ENCODE results near the gene IKZF3. TPM values are rescaled to one million over a fixed set of nuclear protein-coding genes. Genes with fewer than 3 reads are reported as not detected.

IKZF3 gene
- total RNA-seq, 1 donor from 2014 or later = 0.34 TPM

DNA sequence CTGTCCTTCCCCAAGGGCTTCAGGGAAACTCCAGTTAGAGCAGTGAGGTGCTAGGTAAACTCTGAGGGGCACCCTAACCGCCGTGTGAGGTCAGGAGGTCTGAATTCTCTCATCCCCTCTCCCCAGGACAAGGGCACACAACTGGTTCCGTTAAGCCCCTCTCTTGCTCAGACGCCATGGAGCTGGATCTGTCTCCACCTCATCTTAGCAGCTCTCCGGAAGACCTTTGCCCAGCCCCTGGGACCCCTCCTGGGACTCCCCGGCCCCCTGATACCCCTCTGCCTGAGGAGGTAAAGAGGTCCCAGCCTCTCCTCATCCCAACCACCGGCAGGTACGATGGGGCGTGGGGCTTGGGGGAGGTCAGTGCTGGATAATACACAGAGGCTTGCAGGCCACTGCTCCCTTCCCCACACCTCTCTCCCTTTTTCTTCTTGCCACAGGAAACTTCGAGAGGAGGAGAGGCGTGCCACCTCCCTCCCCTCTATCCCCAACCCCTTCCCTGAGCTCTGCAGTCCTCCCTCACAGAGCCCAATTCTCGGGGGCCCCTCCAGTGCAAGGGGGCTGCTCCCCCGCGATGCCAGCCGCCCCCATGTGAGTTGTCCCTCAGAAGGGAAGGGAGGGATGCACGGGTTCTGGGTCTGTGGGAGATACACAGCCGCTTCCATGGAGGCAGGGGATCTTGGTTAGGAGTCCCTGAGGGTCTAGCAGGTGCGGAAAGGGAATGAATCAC, 121.8 kb downstream of the IKZF3 start:
- FAIRE-seq = no peak
- H3K27ac Mint-ChIP-seq (ENCODE audit: unreplicated experiment) = no peak overlapping the region
- H3K4me3 Mint-ChIP-seq (ENCODE audit: unreplicated experiment) = no peak overlapping the region
- Histone ChIP-seq H3K9me3 (ENCODE audit: insufficient read depth, low read depth, low read length) (no peaks in the 10 kb centered on the region), H3K27ac (ENCODE audit: low read depth, low read length) (no peak overlapping the region), H3K27me3 (ENCODE audit: insufficient read depth, low read length) (peaks cover 9% of the 10 kb centered on the region), H3K79me2 (ENCODE audit: insufficient read depth, low read length) (no peaks in the 10 kb centered on the region), H2AFZ (ENCODE audit: low read depth, low read length) (no peak overlapping the region), H3K4me3 (ENCODE audit: insufficient read depth, low read depth, low read length) (no peak overlapping the region), H3K4me2 (ENCODE audit: low read length) (no peak overlapping the region), H3K36me3 (ENCODE audit: insufficient read depth, low read length) (no peaks in the 10 kb centered on the region), H3K9ac (ENCODE audit: low read length) (no peak overlapping the region), H4K20me1 (ENCODE audit: insufficient read depth, low read length) (no peaks in the 10 kb centered on the region), H3K4me1 (ENCODE audit: insufficient read depth, low read length) (peaks cover 25% of the 10 kb centered on the region)
- TF ChIP-seq, protein P1, sequence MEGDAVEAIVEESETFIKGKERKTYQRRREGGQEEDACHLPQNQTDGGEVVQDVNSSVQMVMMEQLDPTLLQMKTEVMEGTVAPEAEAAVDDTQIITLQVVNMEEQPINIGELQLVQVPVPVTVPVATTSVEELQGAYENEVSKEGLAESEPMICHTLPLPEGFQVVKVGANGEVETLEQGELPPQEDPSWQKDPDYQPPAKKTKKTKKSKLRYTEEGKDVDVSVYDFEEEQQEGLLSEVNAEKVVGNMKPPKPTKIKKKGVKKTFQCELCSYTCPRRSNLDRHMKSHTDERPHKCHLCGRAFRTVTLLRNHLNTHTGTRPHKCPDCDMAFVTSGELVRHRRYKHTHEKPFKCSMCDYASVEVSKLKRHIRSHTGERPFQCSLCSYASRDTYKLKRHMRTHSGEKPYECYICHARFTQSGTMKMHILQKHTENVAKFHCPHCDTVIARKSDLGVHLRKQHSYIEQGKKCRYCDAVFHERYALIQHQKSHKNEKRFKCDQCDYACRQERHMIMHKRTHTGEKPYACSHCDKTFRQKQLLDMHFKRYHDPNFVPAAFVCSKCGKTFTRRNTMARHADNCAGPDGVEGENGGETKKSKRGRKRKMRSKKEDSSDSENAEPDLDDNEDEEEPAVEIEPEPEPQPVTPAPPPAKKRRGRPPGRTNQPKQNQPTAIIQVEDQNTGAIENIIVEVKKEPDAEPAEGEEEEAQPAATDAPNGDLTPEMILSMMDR (IDR thresholded peaks at IDR 0.05; ENCODE audit: insufficient read depth, low read depth, low read length) = no peak
- TF ChIP-seq EZH2 (IDR thresholded peaks at IDR 0.05; ENCODE audit: insufficient read depth, low read length) = no peak
- H3K27me3 Mint-ChIP-seq (ENCODE audit: low read depth, unreplicated experiment) = peaks cover 9% of the 10 kb centered on the region
- no peak for DNase-seq (ENCODE audit: low read depth)
- no peaks in the 10 kb centered on the region for H3K9me3 Mint-ChIP-seq (ENCODE audit: unreplicated experiment)
- H3K4me1 Mint-ChIP-seq (ENCODE audit: low read depth, unreplicated experiment) = peaks cover 12% of the 10 kb centered on the region
- no peaks in the 10 kb centered on the region for H3K36me3 Mint-ChIP-seq (ENCODE audit: low read depth, unreplicated experiment)

DNA sequence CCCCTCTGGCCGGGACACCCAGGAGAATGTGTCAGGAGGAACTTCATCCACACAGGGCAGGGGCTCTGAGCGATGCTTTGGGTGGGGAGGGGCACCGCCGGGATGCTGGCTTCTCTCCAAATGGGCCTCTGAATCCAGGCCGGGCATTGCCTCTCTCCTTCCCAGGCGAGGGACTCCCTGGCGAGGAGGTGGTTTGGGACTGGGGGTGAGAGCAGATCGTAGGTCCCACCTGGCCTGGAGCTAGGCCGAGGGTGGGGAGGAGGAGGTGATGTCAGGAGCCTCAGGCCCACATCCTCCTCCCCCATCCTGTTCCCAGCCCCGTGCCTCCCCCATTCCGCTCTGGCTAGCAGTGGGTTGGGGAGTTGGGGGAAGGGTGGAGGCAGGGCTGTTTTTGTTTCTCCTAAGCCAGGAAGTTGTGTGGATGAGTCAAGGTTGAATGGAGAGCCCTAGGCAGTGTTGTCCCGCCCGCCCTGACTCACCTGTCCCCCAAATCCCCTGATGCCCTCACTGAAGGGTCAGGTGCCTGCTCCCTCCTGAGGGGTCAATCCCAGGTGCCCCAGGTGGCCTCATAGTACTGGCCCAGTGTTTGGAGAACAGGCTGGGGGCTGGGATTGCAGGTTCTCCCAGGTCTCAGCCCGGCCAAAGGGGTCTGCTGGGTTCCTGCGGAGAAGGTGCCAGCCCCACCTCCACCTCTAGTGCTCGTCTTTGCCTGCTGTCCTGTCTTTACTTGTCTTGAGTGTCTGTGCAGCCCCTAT, 123.6 kb downstream of the IKZF3 start:
- Histone ChIP-seq H2AFZ (ENCODE audit: low read depth, low read length) (peak overlapping the region; percentile 75), H3K36me3 (ENCODE audit: insufficient read depth, low read length) (no peaks in the 10 kb centered on the region), H3K9ac (ENCODE audit: low read length) (peak overlapping the region; percentile 20), H3K79me2 (ENCODE audit: insufficient read depth, low read length) (no peaks in the 10 kb centered on the region), H3K9me3 (ENCODE audit: insufficient read depth, low read depth, low read length) (no peaks in the 10 kb centered on the region), H3K27me3 (ENCODE audit: insufficient read depth, low read length) (peaks cover 9% of the 10 kb centered on the region), H4K20me1 (ENCODE audit: insufficient read depth, low read length) (no peaks in the 10 kb centered on the region), H3K4me1 (ENCODE audit: insufficient read depth, low read length) (peaks cover 25% of the 10 kb centered on the region), H3K27ac (ENCODE audit: low read depth, low read length) (no peak overlapping the region), H3K4me3 (ENCODE audit: insufficient read depth, low read depth, low read length) (no peak overlapping the region), H3K4me2 (ENCODE audit: low read length) (peak overlapping the region; percentile 76)
- TF ChIP-seq, protein P1 (IDR thresholded peaks at IDR 0.05; ENCODE audit: insufficient read depth, low read depth, low read length) = no peak
- no peak for TF ChIP-seq EZH2 (IDR thresholded peaks at IDR 0.05; ENCODE audit: insufficient read depth, low read length)
- H3K36me3 Mint-ChIP-seq (ENCODE audit: low read depth, unreplicated experiment) = peaks cover 3% of the 10 kb centered on the region
- peak overlapping the region; percentile 93 for H3K27ac Mint-ChIP-seq (ENCODE audit: unreplicated experiment)
- H3K4me3 Mint-ChIP-seq (ENCODE audit: unreplicated experiment) = no peak overlapping the region
- H3K9me3 Mint-ChIP-seq (ENCODE audit: unreplicated experiment) = no peaks in the 10 kb centered on the region
- FAIRE-seq (no peak), DNase-seq (ENCODE audit: low read depth) (no peak)
- H3K27me3 Mint-ChIP-seq (ENCODE audit: low read depth, unreplicated experiment) = peaks cover 15% of the 10 kb centered on the region
- peaks cover 15% of the 10 kb centered on the region for H3K4me1 Mint-ChIP-seq (ENCODE audit: low read depth, unreplicated experiment)
